DND-41 (cell line): ENCODE results near the gene GABRP.

Experiments
- ATAC-seq: fragments of 200-7000 bp; cut with Tn5 transposase; 3 replicates; pipeline ENCODE4 v1.9.1; 2021; ENCODE audit warnings: low read depth; ENCODE audit not compliant: insufficient read depth
- DNase-seq: peaks from one replicate; pipeline ENCODE4 v3.0.0-alpha.2; 2020
- H2AFZ ChIP-seq: 2 replicates; pipeline ENCODE4 v1.6.0; 2012; ENCODE audit warnings: low read depth, low read length
- H3K27ac ChIP-seq: 2 replicates; pipeline ENCODE4 v1.5.1; 2012; ENCODE audit warnings: low read length, inconsistent platforms
- H3K27me3 ChIP-seq: fragments of 200-600 bp; sonication (generic); 2 replicates; pipeline ENCODE4 v1.6.0; 2012; ENCODE audit warnings: low read length, mild to moderate bottlenecking, inconsistent platforms; ENCODE audit not compliant: insufficient read depth, poor library complexity
- H3K36me3 ChIP-seq: 2 replicates; pipeline ENCODE4 v1.5.1; 2012; ENCODE audit warnings: low read length, inconsistent platforms; ENCODE audit not compliant: insufficient read depth
- H3K4me1 ChIP-seq: 2 replicates; pipeline ENCODE4 v1.5.1; 2012; ENCODE audit warnings: mild to moderate bottlenecking, low read length; ENCODE audit not compliant: insufficient read depth
- H3K4me2 ChIP-seq: 2 replicates; pipeline ENCODE4 v1.6.0; 2012; ENCODE audit warnings: mild to moderate bottlenecking, moderate library complexity, low read length, inconsistent platforms; ENCODE audit not compliant: insufficient read depth
- H3K4me3 ChIP-seq, 2 experiments: fragments of 200-600 bp in 1 of 2; shearing (Covaris generic) in 1 of 2; 2 replicates each; pipeline ENCODE4 v1.5.1; 2012 to 2016; ENCODE audit warnings: inconsistent platforms in 2 of 2, low read length in 2 of 2, mild to moderate bottlenecking in 2 of 2, low read depth in 1 of 2, moderate library complexity in 1 of 2
- H3K79me2 ChIP-seq: 2 replicates; pipeline ENCODE4 v1.6.0; 2012; ENCODE audit warnings: low read length, inconsistent platforms; ENCODE audit not compliant: insufficient read depth
- H3K9ac ChIP-seq: 2 replicates; pipeline ENCODE4 v1.6.0; 2012; ENCODE audit warnings: low read depth, mild to moderate bottlenecking, inconsistent platforms, low read length, moderate library complexity
- H3K9me3 ChIP-seq: 2 replicates; pipeline ENCODE4 v1.5.1; 2012; ENCODE audit warnings: low read length, moderate library complexity, mild to moderate bottlenecking, inconsistent platforms; ENCODE audit not compliant: insufficient read depth, severe bottlenecking
- H4K20me1 ChIP-seq: 2 replicates; pipeline ENCODE4 v1.6.0; 2012; ENCODE audit warnings: low read length; ENCODE audit not compliant: insufficient read depth
- EZH2 ChIP-seq: IDR thresholded peaks from 3 replicates; pipeline ENCODE4 v1.6.1; 2012; ENCODE audit warnings: borderline replicate concordance, low read depth, mild to moderate bottlenecking, moderate library complexity, low read length, inconsistent platforms; ENCODE audit not compliant: severe bottlenecking
- TF ChIP-seq, protein P1 (sequence below): IDR thresholded peaks from 2 replicates; pipeline ENCODE4 v1.5.1; 2012; ENCODE audit warnings: borderline replicate concordance, low read length, moderate library complexity, mild to moderate bottlenecking; ENCODE audit not compliant: poor library complexity, severe bottlenecking; ENCODE audit errors: extremely low read depth

GABRP gene

GRCh38 chr5:170739446-170739845 is 44.1 kb upstream of the GABRP start:
- Histone ChIP-seq H3K27ac (no peak overlapping the region), H3K4me1 (no peaks in the 10 kb centered on the region), H3K36me3 (no peaks in the 10 kb centered on the region), H3K79me2 (no peaks in the 10 kb centered on the region), H3K9ac (no peak overlapping the region), H3K4me3 (no peak overlapping the region), H4K20me1 (no peaks in the 10 kb centered on the region), H2AFZ (no peak overlapping the region), H3K4me2 (no peak overlapping the region), H3K27me3 (no peaks in the 10 kb centered on the region), H3K9me3 (no peaks in the 10 kb centered on the region)
- TF ChIP-seq EZH2 = no peak
- TF ChIP-seq, protein P1, sequence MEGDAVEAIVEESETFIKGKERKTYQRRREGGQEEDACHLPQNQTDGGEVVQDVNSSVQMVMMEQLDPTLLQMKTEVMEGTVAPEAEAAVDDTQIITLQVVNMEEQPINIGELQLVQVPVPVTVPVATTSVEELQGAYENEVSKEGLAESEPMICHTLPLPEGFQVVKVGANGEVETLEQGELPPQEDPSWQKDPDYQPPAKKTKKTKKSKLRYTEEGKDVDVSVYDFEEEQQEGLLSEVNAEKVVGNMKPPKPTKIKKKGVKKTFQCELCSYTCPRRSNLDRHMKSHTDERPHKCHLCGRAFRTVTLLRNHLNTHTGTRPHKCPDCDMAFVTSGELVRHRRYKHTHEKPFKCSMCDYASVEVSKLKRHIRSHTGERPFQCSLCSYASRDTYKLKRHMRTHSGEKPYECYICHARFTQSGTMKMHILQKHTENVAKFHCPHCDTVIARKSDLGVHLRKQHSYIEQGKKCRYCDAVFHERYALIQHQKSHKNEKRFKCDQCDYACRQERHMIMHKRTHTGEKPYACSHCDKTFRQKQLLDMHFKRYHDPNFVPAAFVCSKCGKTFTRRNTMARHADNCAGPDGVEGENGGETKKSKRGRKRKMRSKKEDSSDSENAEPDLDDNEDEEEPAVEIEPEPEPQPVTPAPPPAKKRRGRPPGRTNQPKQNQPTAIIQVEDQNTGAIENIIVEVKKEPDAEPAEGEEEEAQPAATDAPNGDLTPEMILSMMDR = no peak
- no peak for ATAC-seq
- DNase-seq = no peak

DNA sequence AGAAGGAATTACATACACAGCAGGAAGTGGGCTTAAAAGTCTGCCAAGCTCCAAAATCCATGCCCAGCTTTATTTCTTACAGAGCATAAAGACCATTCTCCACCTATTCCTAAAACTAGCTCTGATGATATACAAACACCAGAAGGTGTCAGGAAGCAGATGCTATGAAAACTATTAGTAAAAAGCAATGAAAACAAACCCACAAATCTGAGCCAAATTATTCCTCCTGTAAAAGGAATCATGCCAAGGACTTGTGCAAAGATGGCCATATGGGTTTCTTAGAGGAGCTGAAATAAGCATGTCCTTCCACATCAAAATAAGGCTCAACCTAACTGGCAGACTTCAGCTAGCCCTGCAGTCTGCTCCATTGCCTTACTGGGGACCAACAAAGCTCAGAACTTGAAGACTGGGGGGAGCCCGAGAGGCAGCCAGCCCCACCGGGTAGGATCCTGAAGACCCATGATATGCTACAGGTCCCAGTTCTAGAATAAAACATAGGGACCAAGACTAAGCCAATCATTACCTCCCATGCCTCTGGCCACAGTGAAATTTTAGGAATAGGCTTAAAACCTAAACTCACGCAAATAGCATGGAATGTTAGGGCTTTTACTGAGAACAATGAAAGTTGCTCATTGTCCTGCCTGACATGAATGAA is 42.8 kb upstream of the GABRP start:
- no peaks in the 10 kb centered on the region for H3K4me1 ChIP-seq
- H4K20me1 ChIP-seq = no peaks in the 10 kb centered on the region
- no peak overlapping the region for H3K4me3 ChIP-seq
- no peak for TF ChIP-seq EZH2
- TF ChIP-seq, protein P1 = no peak
- H3K79me2 ChIP-seq = no peaks in the 10 kb centered on the region
- ATAC-seq = no peak
- no peak for DNase-seq
- H3K27me3 ChIP-seq = no peaks in the 10 kb centered on the region
- no peak overlapping the region for H2AFZ ChIP-seq
- no peaks in the 10 kb centered on the region for H3K9me3 ChIP-seq
- H3K27ac ChIP-seq = no peak overlapping the region
- no peaks in the 10 kb centered on the region for H3K36me3 ChIP-seq
- no peak overlapping the region for H3K9ac ChIP-seq
- no peak overlapping the region for H3K4me2 ChIP-seq

- H3K9me3 ChIP-seq = no peaks in the 10 kb centered on the region
- H3K27ac ChIP-seq = no peak overlapping the region
- no peak overlapping the region for H2AFZ ChIP-seq
- no peaks in the 10 kb centered on the region for H3K4me1 ChIP-seq
- H3K9ac ChIP-seq = no peak overlapping the region
- ATAC-seq (no peak), DNase-seq (no peak)
- TF ChIP-seq EZH2 = no peak
- TF ChIP-seq, protein P1 = no peak
- no peaks in the 10 kb centered on the region for H3K79me2 ChIP-seq
- no peaks in the 10 kb centered on the region for H4K20me1 ChIP-seq
- H3K4me3 ChIP-seq = no peak overlapping the region
- H3K4me2 ChIP-seq = no peak overlapping the region
- H3K36me3 ChIP-seq = no peaks in the 10 kb centered on the region
- H3K27me3 ChIP-seq = no peaks in the 10 kb centered on the region
These were observed 41.7 kb upstream of the GABRP start for GRCh38 chr5:170741801-170742200.

GRCh38 chr5:170743876-170744212 is 39.7 kb upstream of the GABRP start:
- H3K79me2 ChIP-seq = no peaks in the 10 kb centered on the region
- no peaks in the 10 kb centered on the region for H3K4me1 ChIP-seq
- no peak overlapping the region for H2AFZ ChIP-seq
- TF ChIP-seq EZH2 = no peak
- TF ChIP-seq, protein P1 = no peak
- no peak overlapping the region for H3K4me2 ChIP-seq
- no peak overlapping the region for H3K9ac ChIP-seq
- H3K4me3 ChIP-seq = no peak overlapping the region
- no peak overlapping the region for H3K27ac ChIP-seq
- no peaks in the 10 kb centered on the region for H3K9me3 ChIP-seq
- H4K20me1 ChIP-seq = no peaks in the 10 kb centered on the region
- H3K27me3 ChIP-seq = no peaks in the 10 kb centered on the region
- H3K36me3 ChIP-seq = no peaks in the 10 kb centered on the region
- DNase-seq = no peak
- no peak for ATAC-seq
